Transverse colon (tissue), 4 donors: ENCODE data around the gene USP47.

Source experiments
- POLR2A ChIP-seq: fragments of 450-650 bp; IDR thresholded peaks from one replicate; pipeline ENCODE4 v1.6.1; 2016; ENCODE audit warnings: antibody characterized with exemption, mild to moderate bottlenecking, moderate library complexity
- POLR2AphosphoS5 ChIP-seq, 3 donors: sonication (generic); formaldehyde crosslinking; IDR thresholded peaks; one replicate each; pipeline ENCODE4 v1.6.1; 2016; ENCODE audit warnings: antibody characterized with exemption in 3 of 3
- TF ChIP-seq, protein P1 (sequence below), 5 experiments: fragments of 200-600 bp in 3 of 5; fragments of 450-650 bp in 2 of 5; sonication (generic) in 3 of 5; IDR thresholded peaks; 1 replicate in 2 of 5; 2 replicates in 3 of 5; pipeline ENCODE4 v1.5.1; 2016 to 2017; ENCODE audit warnings: antibody characterized with exemption in 5 of 5, inconsistent platforms in 3 of 5, mild to moderate bottlenecking in 2 of 5, moderate library complexity in 1 of 5

GRCh38 chr11:11963842-11964773, 122.3 kb downstream of the USP47 start:
- TF ChIP-seq POLR2A (no peak), POLR2AphosphoS5 (IDR thresholded peaks at IDR 0.05) (no peak)
- TF ChIP-seq, protein P1, sequence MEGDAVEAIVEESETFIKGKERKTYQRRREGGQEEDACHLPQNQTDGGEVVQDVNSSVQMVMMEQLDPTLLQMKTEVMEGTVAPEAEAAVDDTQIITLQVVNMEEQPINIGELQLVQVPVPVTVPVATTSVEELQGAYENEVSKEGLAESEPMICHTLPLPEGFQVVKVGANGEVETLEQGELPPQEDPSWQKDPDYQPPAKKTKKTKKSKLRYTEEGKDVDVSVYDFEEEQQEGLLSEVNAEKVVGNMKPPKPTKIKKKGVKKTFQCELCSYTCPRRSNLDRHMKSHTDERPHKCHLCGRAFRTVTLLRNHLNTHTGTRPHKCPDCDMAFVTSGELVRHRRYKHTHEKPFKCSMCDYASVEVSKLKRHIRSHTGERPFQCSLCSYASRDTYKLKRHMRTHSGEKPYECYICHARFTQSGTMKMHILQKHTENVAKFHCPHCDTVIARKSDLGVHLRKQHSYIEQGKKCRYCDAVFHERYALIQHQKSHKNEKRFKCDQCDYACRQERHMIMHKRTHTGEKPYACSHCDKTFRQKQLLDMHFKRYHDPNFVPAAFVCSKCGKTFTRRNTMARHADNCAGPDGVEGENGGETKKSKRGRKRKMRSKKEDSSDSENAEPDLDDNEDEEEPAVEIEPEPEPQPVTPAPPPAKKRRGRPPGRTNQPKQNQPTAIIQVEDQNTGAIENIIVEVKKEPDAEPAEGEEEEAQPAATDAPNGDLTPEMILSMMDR (IDR thresholded peaks at IDR 0.05), result no peak
